Hepatocyte (in vitro differentiated cells): ENCODE data around the gene LNX1.

Experiments
- CTCF ChIP-seq: fragments of 200-600 bp; sonication (generic); IDR thresholded peaks from 2 replicates; pipeline ENCODE4 v1.5.1; 2016; ENCODE audit warnings: antibody characterized with exemption, mild to moderate bottlenecking; ENCODE audit not compliant: poor library complexity
- EZH2 ChIP-seq: fragments of 200-600 bp; sonication (generic); IDR thresholded peaks from 2 replicates; pipeline ENCODE4 v1.6.1; 2016; ENCODE audit warnings: antibody characterized with exemption, mild to moderate bottlenecking, borderline replicate concordance

DNA sequence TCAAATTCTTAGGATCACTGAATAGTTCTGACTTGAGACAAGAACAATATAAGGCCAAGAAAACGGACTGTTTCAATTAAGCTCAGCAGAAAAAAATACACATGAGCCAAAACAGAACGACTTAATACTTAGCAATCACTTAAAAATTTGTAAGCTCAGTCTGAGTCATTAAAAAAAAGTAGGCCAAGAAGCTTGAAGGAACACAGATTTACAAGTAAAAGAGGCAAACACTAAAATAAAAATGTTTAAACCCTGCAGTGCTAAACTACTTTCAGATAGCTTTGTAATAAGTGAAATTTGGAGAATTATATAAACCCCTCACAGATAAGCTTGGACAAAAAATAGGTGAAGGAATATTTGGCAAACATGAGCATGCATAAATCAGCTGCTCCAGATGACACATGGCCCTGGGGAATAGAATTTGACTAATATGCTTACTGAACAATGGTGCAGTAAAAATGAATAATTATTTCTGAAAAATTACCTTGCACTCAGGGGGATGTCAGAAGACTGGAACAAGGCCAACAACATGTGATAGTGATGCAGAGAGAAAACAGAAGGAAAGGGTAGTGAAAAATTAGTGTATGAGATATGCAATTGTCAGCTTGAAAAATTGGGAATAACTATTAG is 49.6 kb downstream of the LNX1 start:
- TF ChIP-seq CTCF: no peak
- TF ChIP-seq EZH2: no peak
